Left renal cortex interstitium (tissue), 4 donors: ENCODE results near the gene AMT. TPM values are rescaled to one million over a fixed set of nuclear protein-coding genes. Genes with fewer than 3 reads are reported as not detected.
A peak's percentile ranks its signal among the peaks of the same experiment; 100 is the strongest.

Source experiments
- DNase-seq, 4 donors: peaks; one replicate each; pipeline ENCODE4 v3.0.0-alpha.2; 2013; ENCODE audit warnings: low read depth in 4 of 4, low spot score in 2 of 4, missing footprints in 1 of 4
- polyA plus RNA-seq, 4 donors: library from polyadenylated mRNA; unstranded; fragments of 120-200 nt; gene quantifications; one replicate each; pipeline ENCODE4 v1.2.1, GENCODE V29; 2013; ENCODE audit not compliant: insufficient read length in 4 of 4

The AMT gene, protein sequence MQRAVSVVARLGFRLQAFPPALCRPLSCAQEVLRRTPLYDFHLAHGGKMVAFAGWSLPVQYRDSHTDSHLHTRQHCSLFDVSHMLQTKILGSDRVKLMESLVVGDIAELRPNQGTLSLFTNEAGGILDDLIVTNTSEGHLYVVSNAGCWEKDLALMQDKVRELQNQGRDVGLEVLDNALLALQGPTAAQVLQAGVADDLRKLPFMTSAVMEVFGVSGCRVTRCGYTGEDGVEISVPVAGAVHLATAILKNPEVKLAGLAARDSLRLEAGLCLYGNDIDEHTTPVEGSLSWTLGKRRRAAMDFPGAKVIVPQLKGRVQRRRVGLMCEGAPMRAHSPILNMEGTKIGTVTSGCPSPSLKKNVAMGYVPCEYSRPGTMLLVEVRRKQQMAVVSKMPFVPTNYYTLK
- 10 to 100 TPM; 32.4 to 47.9 (median 39.4) TPM for polyA plus RNA-seq

DNA sequence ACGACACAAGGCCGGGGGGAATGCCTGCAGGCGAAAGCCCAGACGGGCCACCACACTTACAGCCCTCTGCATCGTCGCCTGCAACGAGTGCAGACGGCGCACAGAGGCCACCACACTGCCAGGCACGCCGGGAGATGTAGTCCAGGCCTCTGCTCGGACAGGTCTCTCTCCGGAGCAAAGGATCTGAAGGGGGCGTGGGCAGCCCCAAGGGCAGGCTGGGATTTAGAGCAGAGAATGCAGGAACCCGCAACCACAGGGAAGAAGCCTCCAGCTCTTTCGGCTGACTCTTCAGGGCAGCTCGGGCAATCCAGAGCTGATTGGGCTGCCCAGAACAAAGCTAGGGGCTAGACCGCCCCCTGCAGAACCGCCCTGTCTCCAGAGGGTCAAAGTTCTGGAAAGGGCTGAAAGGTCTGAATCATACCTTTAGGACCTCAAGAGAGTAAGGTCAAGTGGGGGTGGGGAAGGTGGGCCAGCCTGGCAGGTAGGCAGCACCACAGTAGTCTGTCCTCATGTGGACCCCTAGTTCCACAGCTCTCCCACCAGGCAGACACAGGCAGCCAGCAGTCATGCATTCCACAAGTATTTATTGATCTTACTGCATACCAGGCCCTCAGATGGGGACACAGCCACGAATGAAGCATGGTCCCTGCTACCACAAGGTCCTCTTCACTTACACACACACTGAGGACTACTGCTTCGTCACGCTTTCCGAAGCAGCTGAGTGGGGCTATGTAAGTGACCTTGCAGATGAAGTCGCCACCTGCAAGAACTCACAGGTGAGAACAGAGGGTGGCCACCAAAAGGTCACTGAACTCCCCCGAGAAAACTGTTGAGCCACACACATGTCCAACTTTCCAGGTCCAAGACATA, at the start of gene AMT:
Gene AMT (minus strand): TSS at position 95 of the 870 bp plus-strand sequence. CDS start 23 bp downstream, at position 72.
- DNase-seq = no peak

DNA sequence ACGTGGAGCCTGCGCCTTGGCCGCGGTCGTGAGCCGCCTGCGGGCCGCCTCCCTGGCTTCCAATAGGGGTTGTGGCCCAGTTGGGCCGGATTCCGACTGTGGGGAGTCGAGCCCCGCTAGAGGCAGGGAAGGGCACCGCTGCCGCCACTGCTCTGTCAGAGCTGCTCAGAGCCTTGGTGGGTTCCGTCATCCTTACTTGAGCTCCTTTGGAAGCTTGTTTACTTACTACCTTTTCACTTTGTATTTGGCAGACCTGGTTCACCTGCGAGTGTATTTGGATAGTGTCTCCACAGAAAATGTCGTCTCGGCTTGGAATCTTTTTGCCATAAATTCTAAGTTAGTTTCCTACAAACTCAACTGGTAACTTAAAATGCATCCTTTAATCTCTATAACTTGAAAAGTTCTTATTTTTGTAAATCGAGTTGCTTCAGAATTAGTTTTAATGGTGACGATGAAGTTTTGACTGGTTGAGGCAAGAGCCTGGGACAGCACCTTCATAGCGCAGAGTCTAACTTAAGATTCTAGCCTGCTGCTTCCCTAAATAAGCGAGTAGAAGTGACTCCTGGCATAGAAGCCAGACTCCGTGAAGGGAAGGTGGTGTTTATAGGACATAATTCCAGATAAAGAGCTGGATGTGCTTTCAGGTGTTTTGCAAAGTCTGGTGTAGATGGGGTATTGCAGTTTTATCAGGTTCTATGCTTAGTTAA, 48.6 kb upstream of the AMT start:
- DNase-seq = no peak

DNA sequence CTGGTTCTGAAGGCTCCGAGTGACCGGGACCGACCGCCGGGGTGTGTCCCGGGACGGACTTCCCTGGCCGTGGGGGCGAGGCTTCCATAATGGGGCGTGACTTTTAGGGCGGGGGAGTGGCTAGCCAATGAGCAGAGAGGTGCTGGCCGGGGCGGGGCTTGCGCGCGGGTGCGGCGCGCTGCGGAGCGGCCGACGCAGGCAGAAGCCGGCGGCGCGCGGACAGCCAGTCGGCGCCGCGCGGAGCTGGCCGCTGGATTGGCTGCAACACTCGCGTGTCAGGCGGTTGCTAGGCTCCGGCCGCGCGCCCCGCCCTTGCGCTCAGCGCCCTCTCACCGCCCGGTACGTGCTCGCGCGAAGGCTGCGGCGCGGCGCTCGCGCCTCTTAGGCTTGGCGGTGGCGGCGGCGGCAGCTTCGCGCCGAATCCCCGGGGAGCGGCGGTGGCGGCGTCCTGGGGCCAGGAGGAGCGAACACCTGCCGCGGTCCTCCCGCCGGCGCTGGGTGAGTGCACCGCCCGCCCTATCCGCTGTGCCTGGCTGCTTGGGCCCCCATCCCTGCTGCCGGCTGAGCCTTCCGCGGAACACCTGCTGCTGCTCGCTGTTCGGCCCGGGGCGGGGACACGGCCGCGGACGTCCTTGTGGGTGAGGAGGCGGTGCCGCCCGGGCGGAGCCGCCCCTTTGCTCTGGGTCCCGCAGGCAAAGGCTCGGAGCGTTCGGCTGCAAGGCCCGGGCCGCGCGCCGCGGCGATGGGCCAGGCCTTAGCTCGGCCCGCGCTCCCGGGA, 47.9 kb upstream of the AMT start, which contains the start of gene DAG1:
Gene DAG1 (plus strand): TSS at position 332 of the 778 bp plus-strand sequence. CDS start 40,268 bp downstream, outside the sequence.
- peak; percentile 83 to 96 (median 92) for DNase-seq

DNA sequence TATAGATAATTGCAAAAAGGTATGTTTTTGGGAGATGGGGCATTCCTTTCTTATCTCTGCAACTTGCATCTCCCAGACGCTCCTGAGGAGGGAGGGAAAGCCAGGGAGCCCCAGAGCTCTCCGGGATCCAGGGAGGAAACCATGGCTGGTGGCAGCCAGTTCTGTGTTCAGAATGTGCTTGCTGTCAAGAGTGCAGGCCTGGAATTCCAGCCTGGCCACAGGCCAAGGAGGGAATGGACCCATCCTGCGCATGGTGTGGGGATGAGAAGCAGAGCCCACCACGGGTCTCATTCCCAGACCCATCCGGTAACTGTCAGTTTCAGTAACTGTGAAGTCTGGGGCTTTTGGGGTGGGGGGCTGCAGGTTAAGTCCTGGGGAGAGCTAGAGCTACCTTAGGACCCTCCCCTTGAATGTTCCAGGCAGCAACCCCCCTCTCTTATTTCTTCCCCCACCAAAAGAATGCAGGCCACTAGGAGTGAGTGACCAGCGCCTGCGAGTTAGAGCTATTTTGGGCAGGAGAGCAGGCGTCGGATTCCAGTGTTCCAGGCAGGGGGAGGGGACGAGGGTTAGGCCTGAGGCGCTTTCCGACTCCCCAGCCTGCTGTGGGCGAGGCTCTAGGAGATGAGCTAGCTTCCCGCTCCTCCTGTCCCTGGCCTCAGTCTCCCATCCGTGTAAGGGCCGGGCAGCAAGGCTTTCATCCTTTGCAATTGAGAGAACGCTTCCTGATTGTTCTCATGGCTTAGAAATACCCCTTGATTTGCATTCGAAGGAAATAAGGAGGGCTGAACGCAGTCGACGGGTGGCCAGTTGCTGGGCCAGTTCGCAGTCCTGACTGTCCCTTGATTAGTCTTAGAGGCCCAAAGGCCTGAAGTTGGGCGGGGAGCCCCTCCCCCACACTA, 47.0 kb upstream of the AMT start:
- peak in 3 of 4 donors; percentile 70 to 86 (median 71) for DNase-seq

DNA sequence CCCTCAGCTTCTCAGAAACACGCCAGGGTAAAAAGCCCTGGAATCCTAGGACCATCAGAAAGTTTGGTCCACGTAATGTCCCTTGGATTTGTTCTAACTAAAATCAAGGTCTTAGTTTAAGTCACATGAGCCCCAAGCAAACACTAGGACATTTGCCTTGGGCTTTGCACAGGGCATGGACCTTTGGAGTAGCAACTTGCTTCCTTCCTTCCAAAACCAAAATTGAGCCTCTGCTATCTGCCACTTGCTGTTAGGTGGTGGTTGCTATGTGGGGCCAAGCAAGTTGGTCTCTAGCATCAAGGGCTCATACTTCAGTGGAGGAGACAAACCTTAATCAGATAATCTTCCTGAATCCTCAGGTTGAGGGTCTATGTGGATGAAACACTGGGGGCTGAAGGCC, 43.8 kb upstream of the AMT start:
- DNase-seq = no peak

DNA sequence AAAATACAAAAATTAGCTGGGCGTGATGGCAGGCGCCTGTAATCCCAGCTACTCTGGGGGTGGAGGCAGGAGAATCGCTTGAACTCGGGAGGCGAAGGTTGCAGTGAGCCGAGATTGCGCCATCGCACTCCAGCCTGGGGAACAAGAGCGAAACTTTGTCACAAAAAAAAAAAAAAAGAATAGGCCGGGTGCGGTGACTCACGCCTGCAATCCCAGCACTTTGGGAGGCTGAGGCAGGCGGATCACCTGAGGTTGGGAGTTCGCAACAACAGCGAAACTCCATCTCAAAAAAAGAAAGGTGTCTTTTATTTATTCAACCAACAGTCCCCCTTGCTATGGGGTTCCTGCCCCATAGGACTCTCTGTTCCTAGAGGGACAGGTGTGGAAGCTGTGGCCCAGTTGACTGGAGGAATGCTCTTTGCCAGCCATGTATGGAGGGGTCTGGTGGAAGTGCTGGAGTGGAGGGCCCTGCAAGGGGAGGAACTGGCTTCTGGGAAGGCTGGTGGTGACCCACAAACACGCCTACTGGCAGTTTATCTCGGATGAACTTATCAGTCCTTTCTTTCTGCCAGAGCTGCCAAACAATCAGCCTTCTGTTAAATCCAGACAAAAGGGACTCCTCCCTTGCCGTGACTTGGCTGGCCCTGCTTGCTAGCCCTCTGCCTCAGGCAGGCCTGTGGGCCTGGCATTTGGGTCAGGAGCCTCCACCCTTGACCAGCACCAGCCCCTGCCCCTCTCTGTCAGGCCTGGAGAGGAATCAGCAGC, 43.2 kb upstream of the AMT start:
- DNase-seq = no peak

DNA sequence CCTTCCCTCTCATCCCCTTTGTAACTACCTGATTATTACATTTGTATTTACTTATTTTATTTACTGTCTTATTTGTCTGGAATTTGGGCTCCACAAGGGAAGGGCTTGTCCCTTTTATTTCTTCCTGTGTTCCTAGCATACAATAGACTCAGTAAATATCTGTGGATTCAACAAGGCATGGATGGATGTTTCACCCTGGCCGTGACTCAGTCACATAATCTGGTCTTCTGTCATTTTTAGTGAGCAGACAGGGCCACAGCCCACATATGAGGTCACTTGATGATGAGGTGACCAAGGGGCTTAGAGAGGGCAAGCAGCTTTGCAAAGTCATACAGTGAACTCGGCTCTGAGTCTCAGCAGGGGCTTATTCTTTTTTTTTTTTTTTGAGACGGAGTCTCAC, 39.9 kb upstream of the AMT start:
- DNase-seq = no peak

DNA sequence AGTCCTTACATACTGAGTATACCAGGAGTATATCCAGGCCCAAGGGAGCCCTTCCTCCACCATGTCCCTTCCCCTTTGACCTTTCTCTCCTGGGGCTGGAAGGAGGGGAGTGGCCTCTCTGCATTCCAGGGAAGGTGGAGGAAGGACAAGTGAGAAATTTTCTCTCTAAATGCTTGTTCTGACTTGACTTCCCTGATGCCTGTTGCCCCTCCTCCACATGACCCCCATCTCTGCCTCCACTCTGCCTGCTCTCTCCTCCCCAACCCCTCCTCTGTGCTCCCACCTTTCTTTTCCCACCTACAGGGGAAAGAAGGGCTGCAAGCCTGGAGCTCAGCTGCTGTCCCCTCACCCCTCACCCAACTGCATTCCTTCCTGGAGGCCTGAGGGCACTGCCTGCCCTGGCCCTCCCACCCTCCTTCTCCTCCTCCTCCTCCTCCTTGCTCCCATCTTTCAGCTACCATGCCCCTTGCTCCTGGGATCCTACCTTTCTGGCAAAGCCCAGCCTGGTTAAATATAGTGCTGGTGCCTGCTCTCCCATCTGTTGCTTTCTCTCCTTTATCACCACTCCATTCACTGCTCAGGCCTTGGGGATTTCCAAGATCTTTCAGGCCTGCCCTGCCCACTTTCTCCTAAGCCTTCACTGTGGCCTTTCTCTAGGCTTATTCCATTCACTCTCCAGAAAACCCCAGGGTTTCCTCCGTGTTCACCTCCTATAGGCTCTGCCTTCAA, 39.3 kb upstream of the AMT start:
- DNase-seq = no peak

DNA sequence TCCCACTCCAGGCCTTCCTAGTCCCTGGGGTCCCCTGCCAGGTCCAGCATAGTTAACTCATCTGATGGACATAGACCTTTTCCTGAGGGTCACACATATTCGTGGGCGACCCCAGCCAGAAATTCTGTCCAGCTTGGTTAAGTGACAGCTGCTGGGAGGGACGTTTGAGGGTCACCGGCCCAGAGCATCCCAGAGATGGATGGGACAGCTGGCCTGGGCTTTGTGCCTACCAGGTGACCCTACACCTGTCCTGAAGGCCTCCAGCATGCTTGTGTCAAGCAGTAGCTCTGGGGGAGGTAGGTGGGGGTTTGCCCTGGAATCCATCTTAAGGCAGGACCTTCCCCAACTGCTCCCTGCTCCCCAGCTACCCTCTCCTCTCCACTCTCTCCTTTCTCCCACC, 38.7 kb upstream of the AMT start:
- DNase-seq = no peak

DNA sequence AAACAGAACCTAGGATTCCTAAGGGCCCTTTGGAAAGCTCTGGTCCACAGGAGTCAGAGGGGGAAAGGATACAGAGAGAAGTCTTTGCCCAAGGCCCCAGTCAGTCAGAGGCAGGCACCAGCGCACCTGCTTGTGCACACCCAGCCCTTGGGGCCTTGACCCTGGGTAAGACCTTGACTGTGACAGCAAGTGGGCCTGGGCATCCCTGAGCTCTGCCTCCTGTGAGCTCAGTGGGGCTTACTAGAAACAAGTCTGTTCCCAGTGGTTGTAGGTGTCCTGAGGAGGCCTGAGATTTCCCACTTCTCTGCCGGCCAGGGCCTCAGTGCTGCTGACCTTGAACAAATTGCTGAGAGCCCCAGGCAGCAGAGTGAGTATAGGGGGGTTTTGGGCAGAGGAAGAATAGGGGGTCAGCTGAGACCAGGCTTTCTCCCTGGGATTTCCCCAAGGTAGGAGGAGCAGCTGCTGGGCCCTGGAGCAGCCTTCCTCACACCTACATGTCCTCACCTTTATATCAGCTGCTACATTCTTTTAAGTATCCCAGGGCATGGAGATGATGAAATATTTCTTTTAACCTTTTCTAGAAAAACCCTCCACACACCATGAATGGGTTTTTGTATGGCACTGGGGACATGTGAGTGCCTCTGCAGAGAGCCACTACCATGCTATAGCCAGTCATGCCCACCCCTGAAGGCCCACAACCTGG, 38.1 kb upstream of the AMT start:
- no peak for DNase-seq

DNA sequence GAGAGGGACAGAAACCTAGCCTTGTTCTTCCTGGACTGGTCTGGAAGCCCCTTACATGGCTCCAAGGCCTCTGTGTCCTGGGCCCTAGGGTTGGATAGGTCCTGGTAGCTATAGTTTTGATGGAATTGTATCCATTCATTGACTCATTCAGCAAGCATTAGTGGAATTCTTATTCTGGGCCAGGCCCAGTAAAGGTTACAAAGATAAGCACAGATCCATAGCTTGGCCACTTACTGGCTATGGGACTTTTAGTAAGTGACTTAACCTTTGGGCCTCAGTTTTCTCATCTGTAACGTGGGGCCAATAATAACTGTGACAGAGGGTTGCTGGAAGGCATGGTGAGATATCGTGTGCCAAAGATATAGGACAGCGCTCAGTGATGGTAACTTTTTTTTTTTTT, 34.2 kb upstream of the AMT start:
- DNase-seq = no peak

DNA sequence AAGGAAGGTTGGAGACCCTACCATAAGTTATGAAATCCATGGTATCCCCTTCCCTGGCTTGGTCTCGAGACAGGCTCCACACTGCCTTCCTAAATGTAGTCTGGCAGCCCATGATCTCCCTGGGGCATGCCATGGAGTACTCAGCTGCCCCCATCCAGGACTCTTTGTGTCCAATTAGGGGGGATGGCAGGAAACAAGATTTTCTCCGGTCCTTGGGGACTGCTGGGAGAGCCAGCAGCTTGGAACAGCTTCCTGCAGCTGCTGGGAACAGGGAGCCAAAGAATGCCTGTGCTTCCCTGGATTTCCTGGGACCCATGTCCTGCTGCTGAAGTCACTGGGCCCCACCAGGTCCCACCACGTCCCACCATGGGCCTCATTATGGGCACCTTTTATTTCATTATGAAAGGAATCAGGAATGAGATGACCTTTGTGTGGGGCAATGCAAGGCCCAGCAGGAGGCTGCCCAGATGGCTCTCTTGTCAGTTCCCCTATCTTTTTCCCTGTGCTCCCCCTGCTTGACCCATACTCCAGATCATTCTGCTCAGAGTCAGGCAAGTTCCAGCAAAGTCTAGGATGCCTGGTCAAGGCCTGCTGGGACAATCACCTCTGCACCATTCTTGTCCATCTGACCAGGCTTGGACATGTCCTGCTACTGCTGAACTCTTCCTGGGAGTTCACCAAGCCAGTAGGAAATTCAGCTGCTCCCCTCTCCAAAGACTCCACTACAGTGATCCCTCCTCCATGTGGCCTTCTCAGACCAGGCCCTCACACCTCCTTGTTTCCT, 32.8 kb upstream of the AMT start:
- DNase-seq = no peak

DNA sequence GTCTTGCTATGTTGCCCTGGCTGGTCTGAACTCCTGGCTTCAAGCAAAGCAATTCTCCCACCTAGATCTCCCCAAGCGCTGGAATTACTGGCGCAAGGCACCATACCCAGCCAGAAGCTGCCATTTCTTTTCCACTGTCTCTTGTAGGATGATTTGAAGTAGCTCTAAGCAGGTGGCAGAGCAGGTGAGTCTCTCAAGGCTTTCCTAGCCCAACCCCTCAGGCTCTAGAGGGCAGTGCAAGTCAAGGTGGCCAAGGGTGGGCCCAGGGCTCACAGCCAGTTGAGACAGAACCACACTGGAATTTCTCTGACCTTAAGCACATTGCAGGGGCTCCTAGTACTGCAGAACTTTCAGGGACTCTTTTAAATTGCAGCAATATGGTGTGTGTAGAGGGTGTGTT, 32.2 kb upstream of the AMT start:
- no peak for DNase-seq

DNA sequence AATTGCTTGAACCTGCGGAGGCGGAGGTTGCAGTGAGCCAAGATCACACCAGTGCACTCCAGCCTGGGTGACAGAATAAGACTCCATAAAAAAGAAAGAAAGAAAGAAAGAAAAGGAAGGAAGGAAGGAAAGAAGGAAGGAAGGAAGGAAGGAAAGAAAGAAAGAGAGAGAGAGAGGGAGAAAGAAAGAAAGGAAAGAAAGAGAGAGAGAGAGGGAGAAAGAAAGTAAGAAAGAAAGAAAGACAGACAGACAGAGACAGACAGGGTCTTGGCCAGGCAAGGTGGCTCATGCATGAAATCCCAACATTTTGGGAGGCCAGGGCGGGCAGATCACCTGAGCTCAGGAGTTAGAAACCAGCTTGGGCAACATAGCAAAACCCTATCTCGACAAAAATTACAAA, 31.3 kb upstream of the AMT start:
- no peak for DNase-seq

DNA sequence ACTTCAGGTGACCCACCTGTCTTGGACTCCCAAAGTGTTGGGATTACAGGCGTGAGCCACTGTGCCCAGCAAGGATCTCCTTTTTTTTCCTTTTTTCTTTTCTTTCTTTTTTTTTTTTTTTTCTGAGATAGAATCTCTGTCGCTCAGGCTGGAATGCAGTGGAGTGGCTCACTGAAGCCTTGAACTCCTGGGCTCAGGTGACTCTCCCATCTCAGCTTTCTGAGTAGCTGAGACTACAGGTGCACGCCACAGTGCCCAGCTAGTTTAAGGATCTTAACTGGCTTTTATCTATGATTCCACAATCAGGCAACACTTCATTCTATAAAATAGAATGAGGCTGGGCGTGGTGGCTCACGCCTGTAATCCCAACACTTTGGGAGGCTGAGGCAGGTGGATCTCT, 23.1 kb upstream of the AMT start:
- DNase-seq = no peak

DNA sequence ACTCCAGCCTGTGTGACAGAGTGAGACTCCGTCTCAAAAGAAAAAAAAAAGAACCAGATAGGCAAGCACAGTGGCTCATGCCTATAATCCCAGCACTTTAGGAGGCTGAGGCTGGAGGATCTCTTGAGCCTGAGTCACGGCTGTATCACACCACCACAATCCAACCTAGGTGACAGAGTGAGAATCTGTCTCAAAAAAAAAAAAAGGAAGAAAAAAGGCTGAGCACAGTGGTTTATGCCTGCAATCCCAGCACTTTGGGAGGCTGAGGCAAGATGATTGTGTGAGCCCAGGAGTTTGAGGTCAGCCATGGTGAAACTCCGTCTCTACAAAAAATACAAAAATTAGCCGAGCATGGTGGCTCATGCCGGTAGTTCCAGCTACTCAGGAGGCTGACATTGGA, 12.5 kb upstream of the AMT start:
- DNase-seq = no peak

DNA sequence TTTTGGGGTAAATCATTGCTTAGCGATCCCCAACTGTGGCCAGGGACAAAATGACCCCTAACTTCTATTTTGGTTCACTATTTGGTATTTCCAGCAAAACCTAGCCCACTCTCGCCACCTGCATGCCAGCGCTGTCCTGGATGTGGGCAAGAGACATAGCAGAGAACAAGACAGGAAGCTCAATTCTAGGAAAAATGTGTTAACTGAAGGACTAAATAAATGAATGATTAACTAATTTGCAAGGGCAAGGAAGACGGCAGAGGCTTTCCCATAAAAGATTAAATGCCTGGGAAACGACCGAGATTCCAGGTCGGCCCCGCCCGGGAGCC, 6.4 kb upstream of the AMT start:
- no peak for DNase-seq
